ENCODE results near the gene ADCY9.
A peak's percentile ranks its signal among the peaks of the same experiment; 100 is the strongest.

Gene ADCY9

DNA sequence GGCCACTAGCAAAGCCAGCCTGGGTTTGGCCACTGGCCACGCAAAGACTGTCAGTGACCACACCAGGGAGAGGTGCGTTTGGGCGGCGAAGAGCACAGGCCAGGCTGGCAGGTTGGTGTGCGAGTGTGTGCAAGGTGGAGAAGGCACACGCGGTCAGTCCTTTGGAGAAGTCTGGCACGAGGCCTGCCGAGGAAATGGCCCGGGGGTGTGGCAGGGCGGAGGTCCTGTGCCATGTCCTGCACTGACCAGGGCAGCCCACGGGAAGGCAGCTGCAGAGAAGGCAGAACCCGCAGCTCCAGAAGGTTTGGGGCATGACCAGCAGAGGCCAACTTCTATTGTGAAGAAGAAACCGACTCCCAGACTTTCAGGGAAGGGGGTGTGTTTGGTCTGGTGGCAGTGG, 90.8 kb downstream of the ADCY9 start:
- no peak for DNase-seq

GRCh38 chr16:4021916-4022315, 94.3 kb downstream of the ADCY9 start:
- no peak for DNase-seq

DNA sequence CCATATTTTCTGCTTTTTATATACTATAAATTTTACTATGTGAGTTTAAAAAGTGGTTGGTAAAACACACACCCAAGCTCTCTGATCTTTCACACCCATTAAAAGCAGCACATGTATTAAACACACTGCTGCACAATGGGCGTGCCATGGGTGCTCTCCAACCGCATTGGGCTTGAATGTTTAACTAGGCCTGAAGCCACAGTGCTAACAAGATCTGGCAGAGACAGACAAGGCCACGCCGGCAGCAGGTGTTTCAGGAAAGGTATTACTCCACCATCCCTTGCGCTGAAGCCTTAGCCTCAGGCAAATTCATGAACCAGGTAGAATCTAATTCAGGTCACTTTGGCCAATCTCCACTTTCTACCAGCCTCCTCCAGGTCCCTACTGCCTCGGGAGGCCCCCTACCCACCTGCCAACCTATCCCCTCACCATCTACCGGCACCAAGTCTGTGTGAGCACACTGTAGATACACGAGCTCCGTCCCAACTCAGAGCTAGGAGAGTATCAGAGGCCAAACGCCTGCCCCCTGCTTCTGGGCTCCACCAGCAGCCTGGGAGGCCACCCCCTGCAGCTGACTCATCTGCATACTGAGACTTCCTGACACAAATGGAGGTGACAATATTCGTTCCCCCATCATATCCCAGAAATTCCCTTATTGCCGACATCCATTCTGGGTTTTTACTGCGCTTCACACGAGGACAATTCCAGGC, 95.0 kb downstream of the ADCY9 start:
- DNase-seq, result peak in 1 of 2 experiments; percentile 22

DNA sequence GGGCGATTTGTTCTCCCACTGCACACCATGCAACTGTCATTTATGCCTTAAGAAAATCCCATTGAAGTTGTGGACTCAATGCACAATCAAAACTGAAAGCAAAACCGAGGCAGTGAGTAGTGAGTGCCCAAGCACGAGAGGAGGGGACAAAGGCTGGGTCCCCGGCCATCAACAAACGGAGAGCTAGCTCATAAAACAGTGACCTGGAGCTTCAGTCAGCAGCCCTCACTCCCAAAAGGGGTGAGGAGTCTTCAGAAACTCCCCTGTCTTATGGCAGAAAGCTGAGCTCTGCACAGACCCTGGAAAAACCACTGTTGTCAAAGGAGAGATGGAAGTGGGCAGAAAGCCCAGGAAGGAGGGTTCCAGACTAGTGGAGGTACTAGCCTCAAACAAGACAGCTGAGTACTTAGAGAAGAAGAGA, 96.9 kb downstream of the ADCY9 start:
- DNase-seq, result no peak

- DNase-seq, result no peak
These were observed 97.9 kb downstream of the ADCY9 start for GRCh38 chr16:4018391-4018790.

- no peak for DNase-seq
These were observed 98.4 kb downstream of the ADCY9 start for GRCh38 chr16:4017807-4018206.

GRCh38 chr16:4016658-4017057, 99.6 kb downstream of the ADCY9 start:
- DNase-seq, result no peak

DNA sequence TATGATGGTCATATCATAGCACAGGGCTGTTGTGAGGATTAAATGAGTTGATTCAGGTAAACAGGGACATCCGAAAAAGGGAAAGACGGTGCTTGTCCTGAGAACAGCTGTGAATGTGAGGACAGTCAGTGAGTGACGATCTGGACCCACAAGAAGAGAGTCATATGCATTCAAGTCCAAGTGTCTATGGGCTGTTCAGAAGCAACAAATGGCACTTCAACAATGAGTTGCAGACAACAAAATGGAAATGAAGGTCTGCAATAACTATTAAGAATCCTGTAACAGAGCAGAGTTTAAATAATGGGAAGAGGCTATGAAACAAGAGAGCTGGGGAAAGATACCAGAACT, 100.3 kb downstream of the ADCY9 start:
- DNase-seq, result no peak

DNA sequence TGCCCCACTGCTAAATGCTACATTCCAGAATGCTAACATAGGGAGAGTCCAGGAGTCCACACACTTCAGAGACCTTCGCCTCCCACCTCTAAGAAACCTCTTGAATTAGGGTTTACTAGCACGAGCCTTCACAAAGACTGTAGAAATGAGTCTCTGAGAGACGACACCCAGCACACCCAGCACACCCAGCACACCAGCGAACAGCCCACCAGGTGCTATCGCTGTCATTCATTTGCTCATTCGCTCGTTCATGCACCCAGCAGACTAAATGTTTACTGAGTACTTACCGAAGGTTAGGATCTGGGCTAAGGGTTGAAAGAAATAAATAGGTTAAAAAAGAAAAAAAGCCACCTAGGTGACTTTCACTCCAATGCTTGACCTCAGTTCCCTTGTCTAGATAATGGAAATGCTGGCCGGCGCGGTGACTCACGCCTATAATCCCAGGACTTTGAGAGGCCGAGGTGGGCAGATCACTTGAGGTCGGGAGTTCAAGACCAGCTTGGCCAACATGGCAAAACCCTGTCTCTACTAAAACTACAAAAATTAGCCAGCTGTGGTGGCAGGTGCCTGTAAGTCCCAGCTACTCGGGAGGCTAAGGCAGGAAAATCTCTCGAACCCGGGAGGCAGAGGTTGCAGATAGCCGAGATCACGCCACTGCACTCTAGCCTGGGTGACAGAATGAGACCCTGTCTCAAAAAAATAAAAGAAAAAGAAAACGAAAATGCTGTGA, 100.8 kb downstream of the ADCY9 start:
- no peak for DNase-seq

DNA sequence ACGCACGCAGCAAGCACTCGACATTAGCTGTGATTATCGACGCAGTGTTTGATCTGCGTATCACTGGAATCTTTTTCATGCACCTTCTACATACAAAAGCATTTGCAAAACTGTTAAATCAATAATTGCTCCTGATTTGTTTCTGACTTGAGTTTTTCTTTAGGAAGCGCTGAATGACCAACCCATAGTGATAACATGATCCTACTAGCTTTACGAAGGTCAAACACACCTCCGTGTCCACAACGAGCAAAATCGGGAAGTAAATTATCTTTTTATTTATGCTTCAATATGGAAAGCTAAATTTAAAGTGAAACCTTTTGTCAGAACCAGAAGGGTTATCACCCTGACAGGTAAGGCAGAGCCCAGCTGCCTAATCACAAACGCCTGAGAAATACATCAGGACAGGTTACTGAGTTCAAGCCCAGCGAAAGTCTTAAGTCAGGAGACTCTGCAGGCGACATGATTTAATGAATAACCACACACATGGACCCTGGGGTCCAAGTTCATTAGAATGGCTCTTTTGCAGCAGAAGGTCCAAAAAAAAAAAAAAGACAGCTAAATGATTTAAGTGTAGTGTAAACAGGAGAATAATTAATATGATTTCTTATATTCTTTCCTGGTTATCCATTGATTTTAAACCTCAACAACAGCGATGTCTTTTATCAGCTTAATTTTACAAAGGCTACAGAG, 104.2 kb downstream of the ADCY9 start:
- DNase-seq, result no peak

GRCh38 chr16:4011225-4011939, 104.9 kb downstream of the ADCY9 start:
- DNase-seq, result no peak

- no peak for DNase-seq
These were observed 105.8 kb downstream of the ADCY9 start for GRCh38 chr16:4010225-4011158.

DNA sequence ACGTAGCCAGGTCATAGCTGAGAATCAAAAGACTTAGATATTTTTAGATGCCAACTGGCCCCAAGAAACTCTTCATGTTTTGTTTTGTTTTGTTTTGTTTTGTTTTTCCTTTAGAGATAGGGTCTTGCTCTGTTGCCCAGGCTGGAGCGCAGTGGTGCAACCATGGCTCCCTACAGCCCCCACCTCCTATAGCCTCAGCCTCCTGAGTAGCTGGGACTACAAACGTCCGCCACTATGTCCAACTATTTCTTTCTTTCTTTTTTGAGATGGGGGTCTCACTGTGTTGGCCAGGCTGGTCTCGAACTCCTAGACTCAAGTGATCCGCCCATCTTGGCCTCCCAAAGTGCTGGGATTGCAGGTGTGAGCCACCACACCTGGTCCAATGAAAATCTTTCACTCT, 107.1 kb downstream of the ADCY9 start:
- DNase-seq, result no peak

GRCh38 chr16:4008116-4008515, 108.1 kb downstream of the ADCY9 start:
- DNase-seq, result no peak

DNA sequence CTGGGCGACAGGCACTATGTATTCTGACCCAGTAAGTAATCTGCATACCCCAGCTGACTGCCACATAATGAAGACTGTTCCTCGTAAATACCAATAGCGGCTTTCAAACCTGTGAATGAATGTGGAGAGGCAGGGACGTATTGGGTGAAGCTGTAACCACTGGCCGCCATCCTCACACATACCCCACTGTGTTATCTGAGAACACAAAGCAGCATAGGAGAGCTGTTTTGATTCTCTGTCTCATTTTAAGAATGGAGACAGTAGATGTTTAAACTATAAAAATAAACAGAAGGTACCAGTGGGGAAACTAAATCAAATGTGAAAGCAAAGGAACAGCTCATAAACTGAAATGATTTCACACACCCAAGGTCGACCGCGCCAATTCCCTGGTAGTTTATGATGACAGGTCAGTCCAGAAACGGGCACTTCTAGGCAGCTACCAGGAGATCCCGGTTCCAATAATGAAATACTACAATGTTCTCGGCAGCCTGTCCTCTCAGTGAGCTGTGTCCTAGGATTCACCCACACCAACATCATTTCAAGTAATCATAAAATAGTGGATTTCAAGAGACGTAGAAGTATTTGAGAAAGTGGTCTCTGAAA, 109.7 kb downstream of the ADCY9 start:
- no peak for DNase-seq

GRCh38 chr16:4005731-4006130, 110.5 kb downstream of the ADCY9 start:
- no peak for DNase-seq

- DNase-seq, result no peak
These were observed 111.0 kb downstream of the ADCY9 start for GRCh38 chr16:4005281-4005680.

- no peak for DNase-seq
These were observed 112.0 kb downstream of the ADCY9 start for GRCh38 chr16:4004206-4004605.

- no peak for DNase-seq
These were observed 112.7 kb downstream of the ADCY9 start for GRCh38 chr16:4003576-4003975.

DNA sequence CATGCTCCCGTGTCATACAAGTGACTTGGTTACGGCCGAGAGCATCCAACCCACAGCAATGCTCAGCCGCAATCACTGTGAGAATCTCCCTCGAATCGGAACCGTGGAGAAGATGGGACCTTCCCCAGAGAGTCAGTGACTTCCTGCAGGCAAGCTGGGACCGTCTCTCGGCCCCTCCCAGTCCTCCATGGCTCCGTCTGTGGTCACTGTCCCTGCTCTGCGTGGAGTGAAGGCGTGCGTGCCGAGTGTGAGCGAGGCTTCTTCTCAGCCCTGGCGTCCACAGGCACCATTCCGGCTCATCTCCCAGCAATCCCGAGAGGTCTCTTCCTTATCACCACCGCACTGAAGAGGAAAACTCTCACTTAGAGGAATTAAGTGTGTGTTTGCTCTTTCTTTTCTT, 113.1 kb downstream of the ADCY9 start:
- no peak for DNase-seq

- no peak for DNase-seq
These were observed 114.1 kb downstream of the ADCY9 start for GRCh38 chr16:4002121-4002520.
